ENCODE data around the gene LGMN.
A peak's percentile ranks its signal among the peaks of the same experiment; 100 is the strongest.

LGMN gene

DNA sequence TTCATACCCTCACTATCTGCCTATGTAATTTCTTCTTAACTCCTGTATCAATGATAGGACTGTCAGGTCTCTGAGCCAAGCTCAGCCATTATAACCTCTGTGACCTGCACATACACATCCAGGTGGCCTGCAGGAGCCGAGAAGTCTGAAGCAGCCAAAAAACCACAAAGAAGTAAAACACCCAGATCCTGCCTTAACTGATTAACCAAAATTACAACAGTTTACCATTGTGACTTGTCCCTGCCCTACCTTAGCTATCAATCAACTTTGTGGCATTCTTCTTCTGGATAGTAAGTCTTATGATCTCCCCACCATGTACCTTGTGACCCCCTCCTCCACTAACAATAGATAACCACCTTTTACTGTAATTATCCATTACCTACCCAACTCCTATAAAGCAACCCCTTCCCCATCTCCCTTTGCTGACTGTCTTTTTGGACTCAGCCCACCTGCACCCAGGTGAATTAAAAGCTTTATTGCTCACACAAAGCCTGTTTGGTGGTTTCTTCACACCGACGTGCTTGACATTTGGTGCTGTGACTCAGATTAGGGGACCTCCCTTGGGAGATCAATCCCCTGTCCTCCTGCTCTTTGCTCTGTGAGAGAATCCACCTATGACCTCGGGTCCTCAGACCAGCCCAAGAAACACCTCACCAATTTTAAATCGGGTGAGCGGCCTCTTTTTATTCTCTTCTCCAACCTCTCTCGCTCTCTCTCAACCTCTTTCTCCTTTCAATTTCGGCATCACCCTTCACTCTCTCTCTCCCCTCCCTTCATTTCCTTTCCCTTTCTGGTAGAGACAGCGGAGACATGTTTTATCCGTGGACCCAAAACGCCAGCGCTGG lies 11.5 kb upstream of the LGMN start:
- no peak for DNase-seq

DNA sequence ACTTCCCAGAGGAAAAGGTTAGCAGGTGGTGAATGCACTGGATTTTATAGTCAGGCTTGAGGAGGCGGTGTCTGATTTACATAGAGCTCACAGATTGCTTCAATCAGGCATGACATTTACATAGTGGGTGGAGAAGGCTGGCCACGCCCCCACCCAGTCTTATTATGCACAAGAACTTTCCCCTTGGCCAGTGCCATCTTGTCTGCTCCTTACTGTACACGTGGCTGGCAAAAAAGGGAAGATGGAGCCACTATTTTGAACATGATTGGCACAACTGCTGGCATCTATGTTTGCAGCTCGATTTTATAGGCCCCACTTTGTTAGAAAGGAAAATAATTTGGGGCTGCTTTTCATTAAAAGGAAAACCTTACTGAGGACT lies 10.9 kb upstream of the LGMN start:
- DNase-seq, result no peak

DNA sequence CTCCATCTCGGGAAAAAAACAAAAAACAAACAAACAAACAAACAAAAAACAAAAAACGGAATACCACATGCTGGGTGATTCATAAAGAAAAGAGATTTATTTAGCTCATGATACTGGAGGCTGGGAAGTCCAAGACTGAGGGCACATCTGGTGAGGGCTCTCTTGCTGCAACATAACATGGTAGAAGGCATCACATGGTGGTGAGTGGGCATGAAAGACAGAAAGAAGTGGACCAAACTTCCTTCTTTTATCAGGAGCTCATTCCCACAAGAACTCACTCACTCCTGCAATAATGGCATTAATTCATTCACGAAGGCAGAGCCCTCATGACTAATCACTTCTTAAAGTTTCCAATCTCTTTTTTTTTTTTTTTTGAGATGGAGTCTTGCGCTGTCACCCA lies 8.0 kb upstream of the LGMN start:
- no peak for DNase-seq

GRCh38 chr14:92755495-92755894 lies 7.1 kb upstream of the LGMN start:
- DNase-seq, result no peak

DNA sequence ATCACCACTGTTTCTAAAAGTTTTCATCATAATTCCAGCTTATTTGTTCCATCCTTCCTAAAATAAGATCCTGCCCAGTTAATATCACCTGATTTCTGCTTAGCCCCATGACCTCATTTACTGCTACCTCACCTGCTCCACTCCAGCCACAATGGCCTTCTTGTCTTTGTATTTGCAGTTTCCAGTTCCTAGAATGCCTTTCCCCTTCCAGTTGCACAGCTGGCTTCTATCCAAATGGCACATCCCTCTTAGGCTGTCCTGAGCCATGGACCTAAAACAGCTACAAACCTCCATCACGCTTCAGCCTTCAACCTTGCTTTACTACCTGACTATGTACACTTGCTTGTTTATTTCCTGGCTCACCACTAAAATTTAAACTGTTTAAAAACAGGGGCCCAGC lies 6.5 kb upstream of the LGMN start:
- no peak for DNase-seq

- no peak for DNase-seq
Measured at GRCh38 chr14:92753250-92753649, 4.8 kb upstream of the LGMN start.

GRCh38 chr14:92751819-92752218 lies 3.4 kb upstream of the LGMN start:
- DNase-seq, result no peak

DNA sequence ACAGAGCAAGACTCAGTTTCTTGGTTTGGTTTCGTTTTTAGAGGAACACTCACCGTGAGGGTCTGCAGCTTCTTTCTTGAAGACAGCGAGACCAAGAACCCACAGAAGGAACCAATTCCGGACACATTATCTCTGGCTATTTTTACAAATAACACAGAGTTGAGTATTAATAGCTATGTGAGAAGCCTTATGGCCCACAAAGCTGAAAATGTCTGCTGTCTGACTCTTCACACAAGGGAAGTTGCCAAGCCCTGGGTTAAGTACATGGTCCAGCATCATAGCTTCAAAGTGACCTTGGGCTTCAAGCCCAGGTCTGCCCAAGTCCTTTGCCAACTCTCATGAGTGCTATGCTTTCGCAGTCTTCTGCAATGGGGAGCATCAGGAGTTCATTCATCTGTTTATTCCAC lies 2.6 kb upstream of the LGMN start:
- no peak for DNase-seq

DNA sequence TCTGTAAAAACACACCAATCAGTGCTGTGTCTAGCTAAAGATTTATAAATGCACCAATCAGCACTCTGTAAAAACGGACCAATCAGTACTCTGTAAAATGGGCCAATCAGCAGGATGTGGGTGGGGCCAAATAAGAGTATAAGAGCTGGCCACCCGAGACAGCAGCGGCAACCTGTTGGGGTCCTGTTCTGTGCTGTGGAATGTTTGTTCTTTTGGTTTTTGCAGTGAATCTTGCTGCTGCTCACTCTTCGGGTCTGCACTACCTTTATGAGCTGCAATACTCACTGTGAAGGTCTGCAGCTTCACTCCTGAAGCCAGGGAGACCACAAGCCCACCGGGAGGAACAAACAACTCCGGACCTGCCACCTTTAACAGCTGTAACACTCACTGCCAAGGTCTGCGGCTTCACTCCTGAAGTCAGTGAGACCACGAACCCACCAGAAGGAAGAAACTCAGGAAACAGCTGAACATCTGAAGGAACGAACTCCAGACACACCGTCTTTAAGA lies 1.8 kb upstream of the LGMN start:
- peak; percentile 19 for DNase-seq

- DNase-seq, result no peak
Measured at GRCh38 chr14:92747701-92748258, 647 bp downstream of the LGMN start.

DNA sequence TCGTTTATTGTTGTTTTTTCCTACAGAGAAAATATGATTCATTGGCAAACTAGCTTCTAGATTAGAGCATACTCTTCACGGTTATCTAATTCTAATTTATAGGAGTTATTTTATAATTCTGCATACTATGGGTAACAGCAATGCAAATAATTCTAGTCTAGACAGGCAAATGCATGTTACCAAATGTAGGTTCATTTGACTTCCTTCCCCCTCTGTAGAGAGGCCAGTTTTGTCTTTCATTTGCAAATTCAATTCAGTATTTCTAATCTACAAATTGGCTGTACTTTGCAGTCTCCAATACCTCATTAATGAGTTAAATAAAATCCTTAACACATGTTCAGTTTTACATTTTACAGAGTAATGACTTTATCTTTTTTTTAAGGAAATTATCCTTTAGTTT lies 4.2 kb downstream of the LGMN start:
- DNase-seq, result no peak

DNA sequence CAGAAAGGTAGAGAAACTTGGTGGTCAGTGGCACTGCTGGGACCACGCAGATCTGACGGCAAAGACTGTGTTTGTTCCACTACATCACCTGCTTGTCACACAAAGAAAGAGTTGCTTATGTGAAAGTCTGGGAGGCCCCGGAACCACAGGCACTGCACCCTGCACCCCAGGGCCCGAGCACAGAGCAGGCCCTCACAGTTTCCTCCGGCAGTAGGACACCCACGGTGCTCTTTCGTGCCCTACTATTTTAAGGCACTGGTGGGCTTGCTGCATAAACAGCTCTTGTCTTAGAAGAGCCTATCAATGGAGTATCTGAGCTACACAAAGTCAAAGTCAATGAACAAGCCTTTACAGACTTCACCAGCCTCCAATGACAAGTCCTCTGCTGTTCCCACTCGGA lies 8.0 kb downstream of the LGMN start:
- no peak for DNase-seq

GRCh38 chr14:92737619-92738188 lies 10.7 kb downstream of the LGMN start:
- DNase-seq, result no peak

DNA sequence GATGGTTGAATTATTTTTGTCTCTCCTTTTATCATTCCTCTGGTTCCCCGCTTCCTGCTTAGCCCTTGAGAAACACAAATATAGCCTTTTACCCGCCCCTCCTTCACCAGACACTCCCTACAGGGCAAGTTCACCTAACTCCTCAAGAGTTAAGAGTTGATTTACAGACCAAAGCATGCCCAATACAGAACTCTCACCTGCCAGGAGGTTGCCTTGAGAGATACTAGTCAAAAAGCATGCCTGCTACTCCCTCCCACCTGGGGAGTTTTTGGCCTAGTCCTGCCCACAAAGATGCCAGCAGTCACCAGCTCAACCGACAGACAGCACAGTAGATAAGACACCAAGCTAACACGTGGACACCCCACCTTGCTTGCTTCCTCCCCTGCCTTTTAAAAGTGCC lies 11.2 kb downstream of the LGMN start:
- no peak for DNase-seq

DNA sequence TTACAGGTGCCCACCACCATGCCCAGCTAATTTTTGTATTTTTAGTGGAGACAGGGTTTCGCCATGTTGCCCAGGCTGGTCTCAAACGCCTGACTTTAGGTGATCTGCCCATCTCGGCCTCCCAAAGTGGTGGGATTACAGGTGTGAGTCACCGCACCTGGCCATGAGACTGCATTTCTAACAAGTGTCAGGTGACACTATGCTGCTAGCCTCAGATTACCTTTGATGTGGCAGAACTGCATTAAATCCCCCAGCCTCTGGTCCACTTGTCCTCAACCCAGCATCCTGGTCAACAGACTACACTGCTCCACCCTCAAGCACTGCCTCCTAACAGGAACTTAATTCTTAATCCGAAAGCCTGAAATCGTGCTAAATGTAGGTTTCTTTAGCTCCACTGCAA lies 13.1 kb downstream of the LGMN start:
- no peak for DNase-seq

DNA sequence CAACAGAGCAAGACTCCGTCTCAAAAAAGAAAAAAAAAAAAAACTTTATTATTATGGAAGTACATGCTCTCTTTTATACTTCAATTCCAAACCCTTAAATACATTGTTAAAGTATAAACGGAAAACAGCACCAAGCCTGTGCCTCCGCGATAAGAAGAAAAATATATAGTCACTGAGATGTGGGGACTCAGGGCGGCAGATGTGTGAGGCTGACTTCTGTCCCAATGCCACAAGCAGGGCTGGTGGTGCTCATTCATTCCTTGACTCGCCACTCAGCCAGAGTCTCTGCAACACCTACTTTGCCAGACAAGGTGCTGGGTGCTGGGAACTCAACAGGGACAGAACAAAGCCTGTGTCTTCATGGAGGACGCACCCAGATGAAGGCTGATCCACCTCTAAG lies 13.8 kb downstream of the LGMN start:
- DNase-seq, result no peak

DNA sequence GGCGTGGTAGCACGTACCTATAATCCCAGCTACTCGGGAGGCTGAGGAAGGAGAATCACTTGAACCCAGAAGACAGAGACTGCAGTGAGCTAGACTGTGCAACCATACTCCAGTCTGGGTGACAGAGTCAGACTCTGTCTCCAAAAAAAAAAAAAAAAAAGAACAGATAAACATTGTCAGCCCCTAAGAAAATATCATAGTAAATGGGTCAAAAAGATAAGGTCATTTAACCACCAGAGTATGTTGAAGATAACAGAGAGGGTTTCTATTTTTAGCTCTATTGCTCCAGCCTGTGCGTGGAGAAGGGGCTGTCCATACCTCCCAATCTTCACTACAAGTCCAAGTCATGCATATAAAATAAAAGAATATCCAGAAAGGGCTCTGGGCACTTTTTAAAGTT lies 15.4 kb downstream of the LGMN start:
- DNase-seq, result no peak

- DNase-seq, result no peak
Measured at GRCh38 chr14:92731622-92732115, 16.8 kb downstream of the LGMN start.

DNA sequence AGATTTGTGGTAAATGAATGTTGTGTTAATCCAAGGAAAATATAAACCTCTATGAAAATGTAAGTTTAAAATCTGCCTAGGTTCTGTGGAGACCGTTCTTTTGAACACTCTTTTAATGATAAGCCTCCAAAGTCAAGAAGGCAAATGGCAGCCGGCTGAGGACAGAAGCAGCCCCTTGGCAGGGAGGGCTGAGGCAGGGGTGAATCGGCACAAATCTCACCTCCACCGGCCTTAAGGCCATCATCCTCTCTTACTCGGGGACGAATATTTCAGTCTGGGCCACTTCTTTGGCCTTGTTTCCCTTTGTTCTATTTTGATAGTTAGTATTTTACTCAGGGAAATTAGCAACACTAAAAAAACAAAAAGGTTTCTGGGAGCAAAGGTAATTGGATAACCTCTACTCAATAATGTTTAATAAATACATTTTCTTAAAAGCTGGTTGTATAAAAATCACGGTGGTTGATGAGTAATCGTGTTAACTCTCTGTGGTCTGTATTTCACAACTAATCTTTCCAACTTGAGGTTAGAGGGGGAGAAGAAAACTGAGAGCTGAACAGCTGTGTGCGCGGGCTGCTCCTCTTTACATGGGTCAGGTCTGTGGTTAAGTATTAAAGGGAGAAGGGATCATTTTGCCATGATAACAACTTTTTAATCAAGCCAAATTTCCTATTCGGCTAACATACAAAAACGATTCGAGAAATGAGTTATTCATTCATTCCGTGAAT lies 18.6 kb downstream of the LGMN start:
- no peak for DNase-seq

GRCh38 chr14:92728759-92729364 lies 19.6 kb downstream of the LGMN start:
- peak; percentile 23 for DNase-seq

GRCh38 chr14:92726933-92727262 lies 21.5 kb downstream of the LGMN start:
- no peak for DNase-seq

- DNase-seq, result no peak
Measured at GRCh38 chr14:92726135-92726932, 22.1 kb downstream of the LGMN start.
